K562 (cell line): ENCODE measurements around the gene ZNF451. TPM values are rescaled to one million over a fixed set of nuclear protein-coding genes. Genes with fewer than 3 reads are reported as not detected.

Experiments
- ELF1 ChIP-seq: fragments of 200-800 bp; sonication (Bioruptor generic); IDR thresholded peaks from 2 replicates; pipeline ENCODE4 v1.6.1; 2016; ENCODE audit warnings: missing genetic modification characterization, missing compliant biosample characterization
- GABPA ChIP-seq: fragments of 200-800 bp; sonication (Bioruptor generic); conservative IDR thresholded peaks from 2 replicates; pipeline ENCODE4 v1.6.1; 2016; ENCODE audit warnings: low read depth, missing genetic modification characterization, missing compliant biosample characterization
- GABPB1 ChIP-seq: sonication (generic); formaldehyde crosslinking; IDR thresholded peaks from 2 replicates; pipeline ENCODE4 v1.8.0; 2022; ENCODE audit warnings: mild to moderate bottlenecking, missing genetic modification reagents
- NR2C2 ChIP-seq, 2 experiments: fragments of 200-800 bp in 1 of 2; sonication (Bioruptor generic) in 1 of 2; sonication (generic) in 1 of 2; formaldehyde crosslinking in 1 of 2; IDR thresholded peaks; 2 replicates each; pipeline versions ENCODE4 v1.6.1 to v1.8.0; 2016 to 2022; ENCODE audit warnings: mild to moderate bottlenecking in 1 of 2, missing compliant biosample characterization in 1 of 2, missing genetic modification characterization in 1 of 2, missing genetic modification reagents in 1 of 2
- POU5F1 ChIP-seq: fragments of 150-350 bp; IDR thresholded peaks from 2 replicates; pipeline ENCODE4 v1.6.1; 2014; ENCODE audit warnings: borderline replicate concordance, low read length, low read depth, mild to moderate bottlenecking; ENCODE audit not compliant: partially characterized antibody
- RBM22 ChIP-seq: fragments of 200-400 bp; formaldehyde crosslinking; IDR thresholded peaks from 2 replicates; pipeline ENCODE4 v1.6.1; 2018; ENCODE audit warnings: low read length, low read depth; ENCODE audit not compliant: poor library complexity, severe bottlenecking
- YBX1 ChIP-seq: fragments of 450-650 bp; IDR thresholded peaks from 2 replicates; pipeline ENCODE4 v1.7.1; 2016; ENCODE audit warnings: mild to moderate bottlenecking
- ZFX ChIP-seq: sonication (generic); formaldehyde crosslinking; IDR thresholded peaks from 2 replicates; pipeline ENCODE4 v1.8.0; 2022; ENCODE audit warnings: mild to moderate bottlenecking, missing genetic modification reagents, moderate library complexity
- ZKSCAN1 ChIP-seq: fragments of 150-350 bp; IDR thresholded peaks from 2 replicates; pipeline ENCODE4 v1.6.1; 2016; ENCODE audit warnings: low read depth, low read length
- polyA plus RNA-seq, 8 experiments: library from polyadenylated mRNA; depleted of rRNA in 4 of 8; stranded (reverse) in 5 of 8; unstranded in 3 of 8; fragments of >200 nt; fragmentation: Nextera tagmentation in 2 of 8; fragmentation: Illumina TruSeq in 1 of 8; extraction: Ambion mirVana in 2 of 8; extraction: Trizol in 1 of 8; gene quantifications; 2 replicates each; pipeline versions ENCODE4 v1.2.1 to v1.2.3, GENCODE V29; 2011 to 2014; ENCODE audit warnings: inconsistent platforms in 1 of 8, missing spikeins in 1 of 8
- total RNA-seq, 7 experiments: library from RNA; depleted of rRNA in 6 of 7; stranded (reverse); fragments of >200 nt in 6 of 7; fragmentation: Illumina TruSeq in 2 of 7; extraction: Trizol in 2 of 7; gene quantifications; 2 replicates each; pipeline versions ENCODE4 v1.2.1 to v1.2.3, GENCODE V29; 2011 to 2021; ENCODE audit warnings: low replicate concordance in 1 of 7
- TF ChIP-seq, protein P1 (sequence below): sonication (generic); formaldehyde crosslinking; IDR thresholded peaks from 2 replicates; pipeline ENCODE4 v1.8.1; 2022; ENCODE audit warnings: missing genetic modification reagents
- TF ChIP-seq, protein P2 (sequence below): fragments of 250-450 bp; sonication (Bioruptor Pico); IDR thresholded peaks from 2 replicates; pipeline ENCODE4 v1.5.0; 2021
- TF ChIP-seq, protein P3 (sequence below): fragments of 450-650 bp; IDR thresholded peaks from 2 replicates; pipeline ENCODE4 v1.7.1; 2018; ENCODE audit warnings: mild to moderate bottlenecking, low read depth; ENCODE audit not compliant: partially characterized antibody
- TF ChIP-seq, protein P4 (sequence below): IDR thresholded peaks from 2 replicates; pipeline ENCODE4 v1.6.1; 2012; ENCODE audit warnings: low read depth, low read length, improper control_type of control experiment, borderline replicate concordance

The ZNF451 gene
- total and polyA plus RNA-seq, 9 of the 15 experiments (the other 6 are each of a cell fraction or from before 2014, with no cell fraction given) = 16.1 to 74.3 (median 38.3) TPM

DNA sequence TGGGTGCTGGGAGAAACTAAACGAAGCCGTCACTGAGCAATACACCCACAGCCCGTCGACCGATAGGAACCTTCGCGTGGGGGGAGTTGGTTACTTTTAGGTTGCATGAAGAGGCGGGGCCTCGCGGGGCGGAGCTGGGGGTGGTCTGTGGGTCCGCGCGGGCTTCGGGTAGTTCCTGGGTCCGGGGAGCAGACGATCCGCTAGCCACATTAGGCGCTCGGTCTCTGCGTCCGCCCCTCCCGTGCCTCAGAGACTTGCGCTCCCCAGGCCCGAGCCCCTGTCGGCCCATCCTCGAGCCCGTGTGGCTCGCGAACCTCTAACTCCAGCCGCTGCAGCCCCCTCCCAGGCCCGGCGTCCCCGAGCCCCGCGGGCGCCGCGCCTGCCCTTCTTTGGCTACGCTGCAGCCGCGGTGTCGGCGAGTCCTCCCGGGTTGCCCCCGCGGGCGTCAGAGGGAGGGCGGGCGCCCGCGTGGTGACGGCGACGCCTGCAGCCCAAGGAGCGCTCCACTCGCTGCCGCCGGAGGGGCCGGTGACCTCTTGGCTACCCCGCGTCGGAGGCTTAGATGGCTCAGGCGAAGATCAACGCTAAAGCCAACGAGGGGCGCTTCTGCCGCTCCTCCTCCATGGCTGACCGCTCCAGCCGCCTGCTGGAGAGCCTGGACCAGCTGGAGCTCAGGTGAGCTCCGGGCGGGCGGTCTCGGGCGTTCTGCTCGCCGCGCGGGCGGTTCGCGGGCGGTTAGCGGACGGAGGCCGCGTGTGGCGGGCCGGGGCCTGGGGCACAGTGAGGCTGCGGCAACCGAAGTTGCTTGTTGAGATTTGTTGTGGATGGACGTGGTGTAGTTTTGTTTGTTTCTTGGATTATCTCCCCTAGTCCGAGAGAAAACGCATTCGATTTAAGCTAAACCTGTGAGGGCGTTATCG is 82.4 kb downstream of the ZNF451 start, which contains the start of gene BAG2 (continued):
- peak; percentile 60; the same call in 1 of the 2 replicates for TF ChIP-seq ZKSCAN1
- TF ChIP-seq, protein P1, sequence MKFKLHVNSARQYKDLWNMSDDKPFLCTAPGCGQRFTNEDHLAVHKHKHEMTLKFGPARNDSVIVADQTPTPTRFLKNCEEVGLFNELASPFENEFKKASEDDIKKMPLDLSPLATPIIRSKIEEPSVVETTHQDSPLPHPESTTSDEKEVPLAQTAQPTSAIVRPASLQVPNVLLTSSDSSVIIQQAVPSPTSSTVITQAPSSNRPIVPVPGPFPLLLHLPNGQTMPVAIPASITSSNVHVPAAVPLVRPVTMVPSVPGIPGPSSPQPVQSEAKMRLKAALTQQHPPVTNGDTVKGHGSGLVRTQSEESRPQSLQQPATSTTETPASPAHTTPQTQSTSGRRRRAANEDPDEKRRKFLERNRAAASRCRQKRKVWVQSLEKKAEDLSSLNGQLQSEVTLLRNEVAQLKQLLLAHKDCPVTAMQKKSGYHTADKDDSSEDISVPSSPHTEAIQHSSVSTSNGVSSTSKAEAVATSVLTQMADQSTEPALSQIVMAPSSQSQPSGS = no peak
- TF ChIP-seq, protein P2, sequence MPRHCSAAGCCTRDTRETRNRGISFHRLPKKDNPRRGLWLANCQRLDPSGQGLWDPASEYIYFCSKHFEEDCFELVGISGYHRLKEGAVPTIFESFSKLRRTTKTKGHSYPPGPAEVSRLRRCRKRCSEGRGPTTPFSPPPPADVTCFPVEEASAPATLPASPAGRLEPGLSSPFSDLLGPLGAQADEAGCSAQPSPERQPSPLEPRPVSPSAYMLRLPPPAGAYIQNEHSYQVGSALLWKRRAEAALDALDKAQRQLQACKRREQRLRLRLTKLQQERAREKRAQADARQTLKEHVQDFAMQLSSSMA (CRISPR knock-in tag) = 0 out of 2 replicates have a peak, but pooled peaks have one; percentile 40
- TF ChIP-seq, protein P3, sequence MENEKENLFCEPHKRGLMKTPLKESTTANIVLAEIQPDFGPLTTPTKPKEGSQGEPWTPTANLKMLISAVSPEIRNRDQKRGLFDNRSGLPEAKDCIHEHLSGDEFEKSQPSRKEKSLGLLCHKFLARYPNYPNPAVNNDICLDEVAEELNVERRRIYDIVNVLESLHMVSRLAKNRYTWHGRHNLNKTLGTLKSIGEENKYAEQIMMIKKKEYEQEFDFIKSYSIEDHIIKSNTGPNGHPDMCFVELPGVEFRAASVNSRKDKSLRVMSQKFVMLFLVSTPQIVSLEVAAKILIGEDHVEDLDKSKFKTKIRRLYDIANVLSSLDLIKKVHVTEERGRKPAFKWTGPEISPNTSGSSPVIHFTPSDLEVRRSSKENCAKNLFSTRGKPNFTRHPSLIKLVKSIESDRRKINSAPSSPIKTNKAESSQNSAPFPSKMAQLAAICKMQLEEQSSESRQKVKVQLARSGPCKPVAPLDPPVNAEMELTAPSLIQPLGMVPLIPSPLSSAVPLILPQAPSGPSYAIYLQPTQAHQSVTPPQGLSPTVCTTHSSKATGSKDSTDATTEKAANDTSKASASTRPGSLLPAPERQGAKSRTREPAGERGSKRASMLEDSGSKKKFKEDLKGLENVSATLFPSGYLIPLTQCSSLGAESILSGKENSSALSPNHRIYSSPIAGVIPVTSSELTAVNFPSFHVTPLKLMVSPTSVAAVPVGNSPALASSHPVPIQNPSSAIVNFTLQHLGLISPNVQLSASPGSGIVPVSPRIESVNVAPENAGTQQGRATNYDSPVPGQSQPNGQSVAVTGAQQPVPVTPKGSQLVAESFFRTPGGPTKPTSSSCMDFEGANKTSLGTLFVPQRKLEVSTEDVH = no peak
- TF ChIP-seq GABPA = peak; percentile 54
- peak; percentile 94 for TF ChIP-seq RBM22
- peak; percentile 65; the same call in 1 of the 2 replicates for TF ChIP-seq GABPB1 (CRISPR knock-in tag)
- 0 out of 2 replicates have a peak, but pooled peaks have one; percentile 31 for TF ChIP-seq NR2C2 (CRISPR knock-in tag; IDR thresholded peaks at IDR 0.05)
- TF ChIP-seq NR2C2 (tag; IDR thresholded peaks at IDR 0.05) = peak; percentile 90
- peak; percentile 82 for TF ChIP-seq ZFX (CRISPR knock-in tag)
- peak; percentile 58 for TF ChIP-seq ELF1 (tag)
- no peak for TF ChIP-seq POU5F1
- no peak for TF ChIP-seq YBX1
- TF ChIP-seq, protein P4, sequence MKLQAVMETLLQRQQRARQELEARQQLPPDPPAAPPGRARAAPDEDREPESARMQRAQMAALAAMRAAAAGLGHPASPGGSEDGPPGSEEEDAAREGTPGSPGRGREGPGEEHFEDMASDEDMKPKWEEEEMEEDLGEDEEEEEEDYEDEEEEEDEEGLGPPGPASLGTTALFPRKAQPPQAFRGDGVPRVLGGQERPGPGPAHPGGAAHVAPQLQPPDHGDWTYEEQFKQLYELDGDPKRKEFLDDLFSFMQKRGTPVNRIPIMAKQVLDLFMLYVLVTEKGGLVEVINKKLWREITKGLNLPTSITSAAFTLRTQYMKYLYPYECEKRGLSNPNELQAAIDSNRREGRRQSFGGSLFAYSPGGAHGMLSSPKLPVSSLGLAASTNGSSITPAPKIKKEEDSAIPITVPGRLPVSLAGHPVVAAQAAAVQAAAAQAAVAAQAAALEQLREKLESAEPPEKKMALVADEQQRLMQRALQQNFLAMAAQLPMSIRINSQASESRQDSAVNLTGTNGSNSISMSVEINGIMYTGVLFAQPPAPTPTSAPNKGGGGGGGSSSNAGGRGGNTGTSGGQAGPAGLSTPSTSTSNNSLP = no peak
